HTR-8/SVneo (cell line): ENCODE measurements around the gene JADE3.

Experiments used
- DNase-seq: peaks from one replicate; pipeline ENCODE4 v3.0.0; 2011; ENCODE audit warnings: low spot score, mixed read lengths; ENCODE audit not compliant: insufficient read length
- FAIRE-seq: peaks from 2 replicates; lab custom pipeline; 2011; peaks lifted over from hg19 to GRCh38; lab: Jason Lieb, UNC

Gene JADE3

GRCh38 chrX:46991664-46992063, 79.4 kb downstream of the JADE3 start:
- FAIRE-seq (no peak), DNase-seq (no peak)

- FAIRE-seq = no peak
- DNase-seq = no peak
Measured at GRCh38 chrX:46992070-46992469, 79.8 kb downstream of the JADE3 start.

DNA sequence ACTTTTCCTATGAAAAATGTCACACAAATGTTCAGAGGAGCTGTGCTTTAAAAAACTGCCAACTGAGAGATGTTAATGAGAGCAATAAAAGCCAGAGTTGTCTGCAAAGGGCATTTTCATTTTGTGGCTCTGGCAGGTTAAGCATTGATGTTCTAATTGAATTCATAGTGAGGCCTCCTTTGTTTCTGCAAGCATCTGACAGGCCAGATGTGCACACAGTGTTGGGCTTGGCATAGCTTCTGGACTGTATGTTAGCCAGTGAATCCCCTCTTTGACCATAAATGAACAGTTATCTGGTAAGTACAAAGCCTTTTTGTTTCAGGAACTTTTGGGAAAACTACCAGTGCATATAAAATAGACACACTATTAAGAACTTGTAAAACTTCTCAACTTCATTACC, 81.9 kb downstream of the JADE3 start:
- no peak for FAIRE-seq
- no peak for DNase-seq

DNA sequence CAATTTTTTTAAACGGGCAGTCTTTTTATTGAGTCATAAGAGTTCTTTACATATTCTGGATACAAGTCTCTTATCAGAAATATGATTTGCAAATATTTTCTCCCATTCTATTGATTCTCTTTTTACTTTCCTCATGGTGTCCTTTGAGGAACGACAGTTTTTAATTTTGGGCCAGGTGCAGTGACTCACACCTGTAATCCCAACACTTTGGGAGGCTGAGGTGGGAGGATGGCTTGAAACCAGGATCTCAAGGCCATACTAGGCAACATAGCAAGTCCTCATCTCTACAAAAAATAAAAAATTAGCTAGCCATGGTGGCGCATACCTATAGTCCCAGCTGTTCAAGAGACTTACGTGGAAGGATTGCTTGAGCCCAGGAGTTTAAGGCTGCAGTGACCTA, 99.9 kb downstream of the JADE3 start:
- FAIRE-seq = no peak

DNA sequence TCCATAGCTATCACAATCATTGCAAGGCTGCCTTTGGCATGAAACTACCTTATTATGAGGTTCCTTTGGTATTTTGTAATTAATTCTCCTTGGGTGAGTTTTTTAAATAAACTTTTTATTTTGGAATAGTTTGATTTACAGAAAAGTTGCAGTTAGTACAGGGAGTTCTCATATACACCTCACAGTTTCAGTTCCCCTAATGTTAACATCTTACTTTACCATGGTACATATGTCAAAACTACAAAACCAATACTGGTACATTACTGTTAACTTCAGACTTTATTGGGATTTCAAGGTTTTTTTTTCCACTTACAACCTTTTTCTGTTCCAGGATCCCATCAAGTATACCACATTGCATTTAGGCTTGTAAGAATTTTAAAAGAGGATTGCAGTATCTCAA, 114.0 kb downstream of the JADE3 start:
- no peak for FAIRE-seq
- no peak for DNase-seq

More for the DNA sequence above, 99.9 kb downstream of the JADE3 start:
- no peak for DNase-seq

DNA sequence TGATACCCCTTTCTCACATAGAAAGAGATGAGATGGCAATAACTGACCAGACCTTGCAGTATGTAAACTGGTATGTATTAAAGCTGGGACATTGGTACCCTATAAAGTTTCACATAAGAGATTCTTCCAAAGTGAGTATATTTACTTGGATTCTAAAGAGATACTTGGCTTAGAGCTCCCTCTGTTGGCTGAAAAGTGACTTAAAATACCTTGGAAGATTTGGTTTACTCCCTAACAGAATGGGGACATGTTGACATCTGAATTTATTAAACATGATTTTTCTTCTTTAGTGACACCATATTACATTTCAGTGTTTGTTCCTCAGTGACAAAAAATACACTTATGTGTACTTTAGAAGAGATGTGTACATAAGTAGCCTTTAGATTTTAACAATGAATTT, 118.1 kb downstream of the JADE3 start:
- FAIRE-seq (no peak), DNase-seq (peak; percentile 33)

DNA sequence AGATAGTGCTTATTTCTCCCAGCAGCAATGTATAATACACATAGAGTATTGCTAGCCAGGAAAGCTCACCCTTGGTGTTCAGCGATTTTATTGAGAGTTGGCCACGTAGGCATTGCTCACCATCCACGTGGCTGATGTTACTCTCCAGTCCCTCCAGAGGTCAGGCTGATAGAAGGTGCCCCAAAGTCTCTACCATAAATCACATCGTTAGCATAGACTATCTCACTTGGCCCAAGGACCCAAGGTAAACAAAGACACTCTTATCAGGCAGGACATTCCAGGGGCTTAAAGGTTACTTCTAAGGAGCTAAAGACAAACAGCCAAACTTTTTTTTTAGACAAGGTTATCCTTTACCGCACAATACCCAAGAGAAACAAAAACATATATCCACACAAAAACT, 135.8 kb downstream of the JADE3 start:
- no peak for FAIRE-seq
- peak; percentile 1 for DNase-seq

DNA sequence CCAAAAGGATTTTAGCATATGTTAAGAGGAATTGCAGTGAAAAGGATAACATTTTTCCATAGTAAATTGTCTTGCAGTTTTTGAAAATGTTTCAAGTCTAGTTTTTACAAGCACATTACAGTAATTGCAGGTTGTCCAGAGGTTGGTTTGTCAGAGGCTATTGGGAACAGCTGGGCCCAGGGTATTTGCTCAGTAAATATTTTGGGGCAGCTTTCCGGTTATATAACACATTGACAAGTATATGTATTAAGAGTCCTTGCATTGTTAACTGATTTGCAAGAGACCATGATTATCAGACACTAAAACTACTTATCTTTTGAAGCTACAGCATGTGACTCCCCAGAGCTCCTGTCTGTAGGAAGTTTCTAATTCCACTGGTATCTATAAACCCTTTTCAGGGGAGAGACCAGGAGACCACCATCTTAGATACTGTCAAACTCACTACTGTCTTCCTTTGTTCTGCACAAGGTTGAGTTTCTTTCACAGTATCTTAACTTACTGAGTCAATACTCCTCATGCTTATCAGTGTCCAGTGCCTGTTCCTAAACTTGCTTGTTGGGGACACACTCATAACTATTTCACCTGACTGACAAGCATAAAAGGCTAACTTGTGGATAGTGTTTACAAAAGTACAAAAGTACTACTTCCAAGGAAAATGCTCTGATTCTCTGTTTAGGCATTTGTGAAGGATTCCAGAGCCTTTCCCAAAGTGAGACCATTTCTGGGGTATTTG, 147.1 kb downstream of the JADE3 start:
- FAIRE-seq (no peak), DNase-seq (no peak)

DNA sequence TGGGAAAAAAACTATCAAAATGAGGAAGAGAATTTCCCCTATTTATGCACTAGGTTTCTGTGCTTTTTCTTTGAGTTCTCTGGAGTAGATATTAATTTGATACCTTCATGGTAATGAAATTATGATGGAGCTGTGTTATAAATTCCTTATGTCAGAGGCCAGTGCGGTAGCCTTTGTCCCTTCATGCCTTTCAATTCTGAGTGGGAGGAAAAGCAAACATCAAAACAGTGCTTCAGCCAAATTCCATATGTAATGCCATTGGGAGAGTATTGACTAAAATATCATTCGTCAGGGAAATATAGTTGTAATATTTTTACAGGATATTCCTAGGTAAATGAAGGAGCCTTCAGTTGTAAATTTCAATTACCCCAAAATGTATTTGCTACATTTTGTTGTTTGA, 148.5 kb downstream of the JADE3 start:
- FAIRE-seq = no peak

DNA sequence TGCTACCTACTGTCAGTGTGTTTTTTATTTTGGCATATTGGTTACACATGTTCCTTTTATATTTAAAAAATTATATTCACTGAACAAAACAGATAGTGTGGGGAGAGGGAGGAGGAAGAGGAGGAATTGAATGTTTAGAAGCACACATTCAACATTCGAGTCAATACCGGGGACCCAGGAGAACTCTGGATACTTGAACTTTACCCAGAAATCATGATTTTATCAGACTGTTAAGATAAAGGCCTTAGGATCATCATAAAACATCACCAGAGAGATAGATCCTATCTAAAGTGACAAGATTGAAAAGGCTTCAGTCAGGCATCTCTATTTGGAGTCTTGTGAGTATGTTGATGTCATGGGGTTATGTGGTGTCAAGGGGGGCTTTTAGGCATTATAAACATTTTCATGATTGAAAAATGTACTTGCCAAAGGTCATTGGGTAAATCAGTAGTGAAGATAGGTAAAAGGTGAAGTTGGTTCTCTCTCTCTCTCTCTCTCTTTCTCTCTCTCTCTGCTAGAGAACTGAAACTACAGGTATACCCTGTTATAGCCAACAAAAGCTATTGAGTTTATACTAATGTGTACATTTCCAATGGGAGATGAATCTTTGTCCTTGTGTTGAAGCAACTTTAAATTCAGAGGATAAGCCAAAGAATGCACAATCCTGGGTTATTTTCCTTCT, 149.2 kb downstream of the JADE3 start:
- DNase-seq (no peak), FAIRE-seq (no peak)

More for the DNA sequence above, 148.5 kb downstream of the JADE3 start:
- no peak for DNase-seq

DNA sequence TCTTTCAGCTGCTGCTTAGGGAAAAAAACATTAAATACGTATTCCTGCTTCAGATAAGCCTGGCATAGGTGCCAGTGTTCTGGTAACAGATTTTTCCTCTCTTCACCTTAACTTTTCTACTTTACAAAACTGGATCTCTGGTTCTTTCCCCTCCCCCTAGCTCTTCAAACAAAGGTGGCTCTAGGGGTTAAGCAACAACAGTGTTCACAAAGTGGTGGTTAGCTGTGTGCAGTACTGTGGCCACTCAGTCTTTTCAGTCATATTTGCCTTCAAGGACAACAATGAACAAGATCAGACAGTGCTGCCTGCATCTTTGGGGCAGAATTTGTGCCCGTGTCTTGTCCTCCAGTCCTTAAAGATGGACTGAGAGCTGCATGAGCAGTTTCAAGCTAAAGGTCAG, 151.0 kb downstream of the JADE3 start:
- no peak for FAIRE-seq
- DNase-seq = no peak

- no peak for DNase-seq
- FAIRE-seq = no peak
Measured at GRCh38 chrX:47068214-47068613, 156.0 kb downstream of the JADE3 start.

DNA sequence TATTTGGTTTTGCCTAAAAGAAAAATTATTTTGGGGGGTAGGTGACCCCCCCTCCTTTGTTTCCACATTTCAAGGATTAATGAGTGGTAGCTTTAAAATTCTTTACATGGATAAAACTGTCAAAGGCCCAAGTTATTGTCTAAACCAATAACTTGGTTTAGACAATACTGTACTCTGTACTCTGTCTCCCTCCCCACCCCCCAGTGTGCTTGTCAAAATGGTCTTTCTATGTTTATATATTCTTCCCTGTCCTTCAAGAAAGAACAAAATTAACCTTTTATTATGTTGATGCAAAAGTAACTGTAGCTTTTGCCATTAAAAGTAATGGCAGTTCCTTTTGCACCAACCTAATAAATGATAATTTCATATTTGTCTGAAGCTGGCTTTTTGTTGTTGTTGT, 156.5 kb downstream of the JADE3 start:
- DNase-seq (no peak), FAIRE-seq (no peak)

DNA sequence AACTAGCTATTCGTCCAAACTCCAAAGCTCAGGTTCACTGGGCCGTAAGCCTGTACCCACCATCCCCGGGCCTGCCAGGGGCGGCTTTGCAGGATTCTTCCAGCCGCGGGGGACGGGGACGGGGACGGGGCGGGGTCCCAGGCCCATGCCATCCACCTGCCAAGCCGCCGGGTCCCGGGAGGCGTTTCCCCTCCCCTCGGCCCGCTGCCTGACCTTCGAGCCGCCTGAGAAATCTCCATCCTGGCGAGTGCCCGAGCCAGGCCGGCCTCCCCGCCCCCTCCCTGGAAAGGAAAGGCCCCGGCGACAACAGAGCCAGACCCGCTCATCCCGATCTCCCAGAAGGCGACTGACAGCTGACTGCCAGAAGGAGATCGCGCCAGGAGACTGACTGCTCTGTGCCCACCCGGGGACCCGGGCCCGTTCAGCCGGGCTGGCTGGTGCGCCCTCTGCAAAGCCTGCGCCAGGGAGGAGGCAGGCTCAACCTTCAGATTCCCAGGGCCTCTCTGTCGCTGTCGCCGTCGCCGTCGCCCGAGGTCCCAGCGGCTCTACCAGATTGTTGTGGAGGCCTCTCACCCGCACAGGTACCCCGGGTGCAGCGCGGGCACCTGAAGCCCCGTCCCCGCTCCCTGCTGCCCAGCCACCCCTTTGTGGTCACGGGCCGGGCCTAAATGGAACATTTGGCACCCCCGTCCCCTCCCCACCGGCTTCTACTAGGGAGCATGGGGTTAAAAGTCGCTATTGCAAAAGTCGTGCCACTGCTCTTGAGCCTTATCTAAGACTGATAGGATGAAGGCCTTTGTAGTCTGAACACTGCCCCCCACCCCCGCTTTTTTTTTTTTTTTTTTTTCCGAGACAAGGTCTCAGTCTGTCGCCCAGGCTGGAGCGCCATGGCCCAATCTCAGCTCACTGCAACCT, 166.2 kb downstream of the JADE3 start, which contains the start of gene RGN:
Gene RGN (plus strand): TSS at position 315 of the 915 bp plus-strand sequence. CDS start 2,702 bp downstream, outside the sequence.
- FAIRE-seq = no peak
- no peak for DNase-seq

- DNase-seq (no peak), FAIRE-seq (no peak)
Measured at GRCh38 chrX:47080215-47080914, 168.1 kb downstream of the JADE3 start.

DNA sequence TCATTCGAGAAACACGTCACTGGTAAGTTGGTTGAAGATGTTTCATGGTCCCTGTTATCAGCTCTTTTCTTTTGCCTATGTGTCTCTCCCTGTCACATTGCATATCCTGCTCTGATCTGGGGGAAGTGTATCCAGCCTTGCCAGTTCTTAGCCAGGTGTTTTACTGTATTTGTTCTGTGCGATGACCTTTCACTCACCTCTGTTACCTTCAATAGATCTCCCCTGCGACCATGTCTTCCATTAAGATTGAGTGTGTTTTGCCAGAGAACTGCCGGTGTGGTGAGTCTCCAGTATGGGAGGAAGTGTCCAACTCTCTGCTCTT, 168.7 kb downstream of the JADE3 start:
- DNase-seq (no peak), FAIRE-seq (no peak)

DNA sequence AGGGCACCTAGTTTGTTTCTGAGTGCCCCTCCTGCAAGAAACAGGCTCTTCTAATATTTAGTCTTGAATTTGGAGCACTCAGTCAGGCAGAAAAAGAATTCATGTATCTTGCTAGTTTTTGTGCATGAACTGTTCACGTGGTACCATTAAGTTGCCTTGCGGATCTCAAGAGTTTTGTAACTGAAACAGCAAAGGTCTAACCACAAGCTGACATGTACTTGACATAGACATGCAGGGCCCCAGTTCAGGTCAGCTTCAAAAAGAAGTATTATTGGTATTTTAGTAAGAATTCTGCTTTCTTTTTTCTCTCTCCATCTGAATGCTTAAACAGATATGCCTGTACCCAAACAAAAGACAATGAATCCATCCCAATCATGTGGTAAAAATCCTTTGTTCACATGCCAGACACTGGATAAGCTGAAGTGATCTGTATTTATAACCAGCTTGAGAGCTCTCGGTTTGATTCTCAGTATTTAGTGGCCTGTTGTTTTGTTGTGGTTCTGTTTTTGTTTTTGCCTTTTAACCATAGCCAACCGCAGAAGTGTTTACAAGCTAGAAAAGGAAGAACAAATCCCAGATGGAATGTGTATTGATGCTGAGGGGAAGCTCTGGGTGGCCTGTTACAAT, 179.0 kb downstream of the JADE3 start:
- FAIRE-seq = no peak
- no peak for DNase-seq

GRCh38 chrX:47093248-47093647, 181.0 kb downstream of the JADE3 start:
- DNase-seq = peak; percentile 6
- FAIRE-seq = no peak

DNA sequence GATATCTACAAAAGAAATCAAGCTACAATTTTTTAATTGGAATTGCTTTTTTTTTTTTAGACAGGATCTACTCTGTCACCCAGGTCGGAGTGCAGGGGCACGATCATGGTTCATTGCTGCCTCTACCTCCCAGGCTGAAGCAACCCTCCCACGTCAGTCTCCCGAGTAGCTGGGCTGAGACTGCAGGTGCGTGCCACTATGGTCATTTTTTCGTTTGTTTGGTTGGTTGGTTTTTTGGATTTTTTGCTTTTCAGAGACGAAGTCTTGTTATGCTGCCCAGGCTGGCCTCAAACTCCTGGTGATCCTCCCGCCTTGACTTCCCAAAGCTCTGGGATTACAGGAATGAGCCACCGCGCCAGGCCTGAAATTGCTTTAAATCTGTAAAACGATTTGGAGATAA, 181.6 kb downstream of the JADE3 start:
- FAIRE-seq = no peak

DNA sequence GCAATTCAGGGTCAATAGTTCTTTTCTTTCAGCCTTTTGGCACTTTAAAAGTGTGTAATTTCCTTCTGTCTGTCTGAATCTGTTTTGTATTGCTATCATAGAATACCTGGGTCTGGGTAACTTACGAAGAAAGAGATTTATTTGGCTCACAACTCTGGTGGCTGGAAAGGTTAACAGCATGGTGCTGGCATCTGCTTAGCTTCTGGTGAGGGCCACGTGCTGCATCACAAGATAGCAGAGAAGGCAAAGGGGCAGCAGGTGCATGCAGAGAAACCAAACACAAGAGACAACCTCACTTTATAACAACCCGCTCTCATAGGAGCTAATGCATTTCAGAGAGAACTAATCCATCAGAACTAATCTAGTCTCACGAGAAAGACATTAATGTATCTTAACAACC, 184.8 kb downstream of the JADE3 start:
- no peak for DNase-seq
- no peak for FAIRE-seq

More for the DNA sequence above, 181.6 kb downstream of the JADE3 start:
- DNase-seq = no peak
